CD14-positive monocyte (primary cell): ENCODE results near the gene B4GALT7. TPM values are rescaled to one million over a fixed set of nuclear protein-coding genes. Genes with fewer than 3 reads are reported as not detected.

Experiments used
- DNase-seq, 3 donors: peaks; one replicate each; pipeline ENCODE4 v3.0.0-alpha.2; 2011 to 2022
- H2AFZ ChIP-seq: 2 replicates; pipeline ENCODE4 v1.6.0; 2012; ENCODE audit warnings: mild to moderate bottlenecking, low read depth, low read length, inconsistent platforms; ENCODE audit not compliant: insufficient read depth, poor library complexity, severe bottlenecking
- H3K27ac ChIP-seq, 2 donors: 1 replicate in 1 of 2; 2 replicates in 1 of 2; pipeline ENCODE4 v1.5.1; 2012 to 2013; ENCODE audit warnings: low read length in 2 of 2, control low read depth in 1 of 2, inconsistent platforms in 1 of 2, low read depth in 1 of 2, mild to moderate bottlenecking in 1 of 2
- H3K27me3 ChIP-seq, 2 donors: one replicate each; pipeline versions ENCODE4 v1.6.0 to v1.6.1; 2011 to 2013; ENCODE audit warnings: low read length in 2 of 2; ENCODE audit not compliant: control insufficient read depth in 2 of 2, insufficient read depth in 2 of 2
- H3K36me3 ChIP-seq, 2 donors: replicated peaks in 1 of 2; 1 replicate in 1 of 2; 2 replicates in 1 of 2; pipeline versions ENCODE4 v1.5.1 to v1.6.1; 2012 to 2013; ENCODE audit warnings: low read length in 2 of 2, control low read depth in 1 of 2, inconsistent platforms in 1 of 2, mild to moderate bottlenecking in 1 of 2; ENCODE audit not compliant: insufficient read depth in 2 of 2, control insufficient read depth in 1 of 2
- H3K4me1 ChIP-seq, 2 donors: 1 replicate in 1 of 2; 2 replicates in 1 of 2; pipeline versions ENCODE4 v1.5.1 to v1.6.1; 2012 to 2013; ENCODE audit warnings: low read length in 2 of 2, control low read depth in 1 of 2, inconsistent platforms in 1 of 2, mild to moderate bottlenecking in 1 of 2, moderate library complexity in 1 of 2; ENCODE audit not compliant: insufficient read depth in 2 of 2, control insufficient read depth in 1 of 2
- H3K4me2 ChIP-seq: replicated peaks from 2 replicates; pipeline ENCODE3; 2012; ENCODE audit warnings: low read length, moderate library complexity, mild to moderate bottlenecking; ENCODE audit not compliant: poor library complexity, severe bottlenecking; ENCODE audit errors: extremely low read depth
- H3K4me3 ChIP-seq, 3 experiments: fragments of 200-600 bp in 1 of 3; sonication (generic) in 1 of 3; replicated peaks in 1 of 3; 1 replicate in 2 of 3; 2 replicates in 1 of 3; pipeline ENCODE4 v1.5.1; 2011 to 2013; ENCODE audit warnings: low read length in 3 of 3, mild to moderate bottlenecking in 3 of 3, control low read depth in 2 of 3, low read depth in 2 of 3, inconsistent platforms in 1 of 3, moderate library complexity in 1 of 3
- H3K79me2 ChIP-seq: 2 replicates; pipeline ENCODE4 v1.6.0; 2012; ENCODE audit warnings: mild to moderate bottlenecking, control low read depth, inconsistent platforms, low read length, moderate library complexity; ENCODE audit not compliant: insufficient read depth
- H3K9ac ChIP-seq: 2 replicates; pipeline ENCODE4 v1.6.0; 2017; ENCODE audit warnings: low read length, mild to moderate bottlenecking; ENCODE audit not compliant: insufficient read depth, poor library complexity, severe bottlenecking
- H3K9me3 ChIP-seq, 2 donors: replicated peaks in 1 of 2; 1 replicate in 1 of 2; 2 replicates in 1 of 2; pipeline versions ENCODE4 v1.5.1 to v1.6.1; 2012 to 2013; ENCODE audit warnings: low read length in 2 of 2, control low read depth in 1 of 2; ENCODE audit not compliant: control insufficient read depth in 1 of 2, insufficient read depth in 1 of 2
- H4K20me1 ChIP-seq: 2 replicates; pipeline ENCODE4 v1.6.0; 2012; ENCODE audit warnings: mild to moderate bottlenecking, low read length, control low read depth, moderate library complexity; ENCODE audit not compliant: insufficient read depth
- H3K27ac Mint-ChIP-seq, 7 donors: one replicate each; pipeline ENCODE4 v1.8.0; 2020; ENCODE audit warnings: mild to moderate bottlenecking in 7 of 7, mixed read lengths in 7 of 7, moderate library complexity in 6 of 7, inconsistent platforms in 2 of 7
- H3K27me3 Mint-ChIP-seq, 3 donors: one replicate each; pipeline ENCODE4 v1.8.0; 2021 to 2022; ENCODE audit warnings: low read depth in 3 of 3, mild to moderate bottlenecking in 3 of 3, mixed read lengths in 3 of 3, moderate library complexity in 3 of 3, inconsistent platforms in 1 of 3
- H3K36me3 Mint-ChIP-seq, 2 donors: one replicate each; pipeline ENCODE4 v1.8.0; 2020; ENCODE audit warnings: mixed read lengths in 2 of 2, inconsistent platforms in 1 of 2, mild to moderate bottlenecking in 1 of 2
- H3K4me1 Mint-ChIP-seq: one replicate; pipeline ENCODE4 v1.8.0; 2020; ENCODE audit warnings: mild to moderate bottlenecking, mixed read lengths
- H3K4me3 Mint-ChIP-seq, 2 donors: one replicate each; pipeline ENCODE4 v1.8.0; 2020; ENCODE audit warnings: mild to moderate bottlenecking in 2 of 2, mixed read lengths in 2 of 2, moderate library complexity in 1 of 2
- H3K9me3 Mint-ChIP-seq, 7 donors: one replicate each; pipeline ENCODE4 v1.8.0; 2020 to 2022; ENCODE audit warnings: mixed read lengths in 7 of 7, mild to moderate bottlenecking in 6 of 7, moderate library complexity in 6 of 7, inconsistent platforms in 2 of 7
- WGBS: methylation state at CpG from one replicate; pipeline ENCODE4 v1.1.5; 2013; ENCODE audit warnings: missing lambda C conversion rate; ENCODE audit not compliant: insufficient coverage; 5-methylcytosine and 5-hydroxymethylcytosine counted together
- intact Hi-C, 2 donors: fragments of 100-400 bp; cut with micrococcal nuclease; formaldehyde crosslinking; loops; one replicate each; pipeline versions ENCODE4 v1.15.0 to v1.15.1; 2023
- polyA plus RNA-seq, 3 donors: library from polyadenylated mRNA; depleted of rRNA in 1 of 3; unstranded in 2 of 3; stranded (reverse) in 1 of 3; fragments of 300-500 nt in 2 of 3; fragments of >200 nt in 1 of 3; fragmentation: Illumina TruSeq in 2 of 3; gene quantifications; 1 replicate in 2 of 3; 2 replicates in 1 of 3; pipeline ENCODE4 v1.2.3, GENCODE V29; 2012 to 2021
- TF ChIP-seq, protein P1 (sequence below): fragments of 200-600 bp; IDR thresholded peaks from one replicate; pipeline ENCODE4 v1.8.0; 2022; ENCODE audit warnings: antibody characterized with exemption, mild to moderate bottlenecking

The B4GALT7 gene
- polyA plus RNA-seq, 3 donors = 15.6 to 21.7 (median 18.8) TPM

DNA sequence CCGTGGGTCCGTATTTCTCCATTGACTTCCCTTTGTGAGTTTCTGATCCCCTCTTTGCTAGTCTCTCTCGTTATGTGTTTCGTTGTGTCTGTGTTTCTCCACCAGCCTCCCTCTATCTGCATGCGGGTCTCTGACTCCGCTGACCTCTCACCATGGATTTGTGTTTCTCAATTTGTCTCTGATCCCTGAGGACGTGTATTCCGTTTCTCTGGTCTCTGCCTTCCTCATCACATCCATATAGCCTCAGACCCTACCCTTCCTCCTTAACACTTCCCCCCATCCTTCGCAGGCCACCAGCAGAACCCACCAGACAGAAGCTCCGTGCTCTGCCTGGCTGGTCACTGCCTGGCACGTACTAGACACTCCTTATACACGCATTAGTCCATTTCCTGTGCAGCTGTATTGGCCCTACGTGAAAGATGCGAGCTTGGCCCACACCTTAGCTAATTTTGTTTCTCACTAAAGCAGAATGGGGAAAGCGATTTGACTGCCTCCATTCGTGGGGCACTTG lies 631 bp downstream of the B4GALT7 start:
- peak overlapping the region; percentile 91 for H3K9ac ChIP-seq
- H3K4me1 Mint-ChIP-seq = peaks cover 33% of the 10 kb centered on the region
- peak overlapping the region; percentile 97 for H2AFZ ChIP-seq
- peaks cover 15% of the 10 kb centered on the region for H3K79me2 ChIP-seq
- peaks cover 14 to 29% of the 10 kb centered on the region in 2 donors for H3K36me3 ChIP-seq
- H3K4me2 ChIP-seq = peak overlapping the region; percentile 98
- H3K4me3 Mint-ChIP-seq = peak overlapping the region; percentile 83 to 97
- H3K4me3 ChIP-seq = peak overlapping the region; percentile 63 to 90 (median 73)
- peak overlapping the region; percentile 80 to 91 for H3K27ac ChIP-seq
- DNase-seq = peak in 1 of 3 donors; percentile 25
- peaks cover 17% of the 10 kb centered on the region for H4K20me1 ChIP-seq
- H3K27me3 Mint-ChIP-seq = peaks cover 0 to 3% (median 1%) of the 10 kb centered on the region in 3 donors
- H3K4me1 ChIP-seq = peaks cover 19 to 23% of the 10 kb centered on the region in 2 donors
- WGBS = 3% methylated on average over 12 of the region's 16 CpGs
- intact Hi-C loops = no loop called here
- TF ChIP-seq, protein P1, sequence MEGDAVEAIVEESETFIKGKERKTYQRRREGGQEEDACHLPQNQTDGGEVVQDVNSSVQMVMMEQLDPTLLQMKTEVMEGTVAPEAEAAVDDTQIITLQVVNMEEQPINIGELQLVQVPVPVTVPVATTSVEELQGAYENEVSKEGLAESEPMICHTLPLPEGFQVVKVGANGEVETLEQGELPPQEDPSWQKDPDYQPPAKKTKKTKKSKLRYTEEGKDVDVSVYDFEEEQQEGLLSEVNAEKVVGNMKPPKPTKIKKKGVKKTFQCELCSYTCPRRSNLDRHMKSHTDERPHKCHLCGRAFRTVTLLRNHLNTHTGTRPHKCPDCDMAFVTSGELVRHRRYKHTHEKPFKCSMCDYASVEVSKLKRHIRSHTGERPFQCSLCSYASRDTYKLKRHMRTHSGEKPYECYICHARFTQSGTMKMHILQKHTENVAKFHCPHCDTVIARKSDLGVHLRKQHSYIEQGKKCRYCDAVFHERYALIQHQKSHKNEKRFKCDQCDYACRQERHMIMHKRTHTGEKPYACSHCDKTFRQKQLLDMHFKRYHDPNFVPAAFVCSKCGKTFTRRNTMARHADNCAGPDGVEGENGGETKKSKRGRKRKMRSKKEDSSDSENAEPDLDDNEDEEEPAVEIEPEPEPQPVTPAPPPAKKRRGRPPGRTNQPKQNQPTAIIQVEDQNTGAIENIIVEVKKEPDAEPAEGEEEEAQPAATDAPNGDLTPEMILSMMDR = no peak
- H3K9me3 Mint-ChIP-seq = peaks cover 0 to 2% (median 0%) of the 10 kb centered on the region in 7 donors
- H3K36me3 Mint-ChIP-seq = peaks cover 25 to 29% of the 10 kb centered on the region in 2 donors
- H3K9me3 ChIP-seq = no peaks in the 10 kb centered on the region
- no peaks in the 10 kb centered on the region for H3K27me3 ChIP-seq
- peak overlapping the region; percentile 88 to 95 (median 91) for H3K27ac Mint-ChIP-seq

DNA sequence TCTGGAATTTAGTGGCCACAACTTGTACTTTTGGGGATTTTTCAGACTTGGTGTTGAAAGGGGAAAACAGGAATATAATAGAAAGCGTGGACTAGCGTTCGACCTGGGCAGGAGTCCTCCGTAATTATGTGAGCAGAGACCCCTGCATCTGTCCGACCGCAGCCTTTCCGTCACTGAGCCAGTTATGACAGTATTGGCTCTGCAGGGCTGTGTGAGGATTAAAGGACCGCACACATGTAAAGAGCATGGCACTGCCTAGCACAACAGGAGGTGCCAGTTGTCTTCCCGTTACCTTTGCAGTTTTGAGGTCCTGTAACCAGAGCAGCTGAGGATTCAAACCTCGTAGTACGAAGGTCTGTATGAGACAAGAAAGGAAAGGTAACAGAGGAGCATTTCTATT lies 1.2 kb downstream of the B4GALT7 start:
- Mint-ChIP-seq H3K27me3 (peaks cover 0 to 3% (median 1%) of the 10 kb centered on the region in 3 donors), H3K4me3 (peak overlapping the region; percentile 83 to 97), H3K9me3 (peaks cover 0 to 2% (median 0%) of the 10 kb centered on the region in 7 donors), H3K36me3 (peaks cover 25 to 29% of the 10 kb centered on the region in 2 donors), H3K27ac (peak overlapping the region in 5 of 7 donors; percentile 88 to 95 (median 90)), H3K4me1 (peaks cover 30% of the 10 kb centered on the region)
- Histone ChIP-seq H3K9ac (no peak overlapping the region), H3K36me3 (peaks cover 8 to 29% of the 10 kb centered on the region in 2 donors), H3K4me2 (peak overlapping the region; percentile 98), H4K20me1 (peaks cover 11% of the 10 kb centered on the region), H3K79me2 (peaks cover 15% of the 10 kb centered on the region), H2AFZ (peak overlapping the region; percentile 97), H3K4me1 (peaks cover 19 to 23% of the 10 kb centered on the region in 2 donors), H3K27ac (peak overlapping the region in 1 of 2 donors; percentile 91), H3K27me3 (no peaks in the 10 kb centered on the region), H3K4me3 (peak overlapping the region in 1 of 3 experiments; percentile 90), H3K9me3 (no peaks in the 10 kb centered on the region)
- WGBS = 95% methylated on average over 9 of the region's 11 CpGs
- DNase-seq = no peak
- TF ChIP-seq, protein P1 = no peak
- intact Hi-C loops = no loop called here
